Tibial artery (tissue), 4 donors: ENCODE results near the gene RUSC2.
A peak's percentile ranks its signal among the peaks of the same experiment; 100 is the strongest.

Experiments
- DNase-seq, 2 donors: peaks; one replicate each; pipeline ENCODE4 v3.0.0-alpha.2; 2019
- H3K27ac ChIP-seq, 2 donors: fragments of 200-600 bp; sonication (generic) in 1 of 2; 1 replicate in 1 of 2; 2 replicates in 1 of 2; pipeline ENCODE4 v1.5.1; 2018 to 2019; ENCODE audit warnings: mild to moderate bottlenecking in 1 of 2
- H3K27me3 ChIP-seq, 2 donors: fragments of 200-600 bp; sonication (generic) in 1 of 2; one replicate each; pipeline versions ENCODE4 v1.5.1 to v1.6.0; 2016 to 2019
- H3K36me3 ChIP-seq, 3 donors: fragments of 200-600 bp; sonication (generic) in 2 of 3; one replicate each; pipeline ENCODE4 v1.5.1; 2016 to 2019; ENCODE audit warnings: mild to moderate bottlenecking in 2 of 3
- H3K4me1 ChIP-seq, 4 donors: fragments of 200-600 bp; sonication (generic) in 2 of 4; 1 replicate in 3 of 4; 2 replicates in 1 of 4; pipeline ENCODE4 v1.5.1; 2016 to 2019
- H3K4me3 ChIP-seq, 2 donors: fragments of 200-600 bp; sonication (generic) in 1 of 2; 1 replicate in 1 of 2; 2 replicates in 1 of 2; pipeline ENCODE4 v1.5.1; 2018 to 2019; ENCODE audit warnings: mild to moderate bottlenecking in 2 of 2
- H3K9me3 ChIP-seq, 3 donors: fragments of 200-600 bp; sonication (generic) in 1 of 3; one replicate each; pipeline ENCODE4 v1.5.1; 2016 to 2019
- intact Hi-C: fragments of 100-400 bp; cut with DNase I; formaldehyde crosslinking; loops from one replicate; pipeline ENCODE4 v1.15.0; 2023; ENCODE audit warnings: low total_unique reads
- TF ChIP-seq, protein P1 (sequence below), 2 experiments: fragments of 200-600 bp in 1 of 2; fragments of 450-650 bp in 1 of 2; IDR thresholded peaks; one replicate each; pipeline ENCODE4 v1.5.1; 2017 to 2019; ENCODE audit warnings: antibody characterized with exemption in 2 of 2, mild to moderate bottlenecking in 1 of 2, moderate library complexity in 1 of 2

The RUSC2 gene

DNA sequence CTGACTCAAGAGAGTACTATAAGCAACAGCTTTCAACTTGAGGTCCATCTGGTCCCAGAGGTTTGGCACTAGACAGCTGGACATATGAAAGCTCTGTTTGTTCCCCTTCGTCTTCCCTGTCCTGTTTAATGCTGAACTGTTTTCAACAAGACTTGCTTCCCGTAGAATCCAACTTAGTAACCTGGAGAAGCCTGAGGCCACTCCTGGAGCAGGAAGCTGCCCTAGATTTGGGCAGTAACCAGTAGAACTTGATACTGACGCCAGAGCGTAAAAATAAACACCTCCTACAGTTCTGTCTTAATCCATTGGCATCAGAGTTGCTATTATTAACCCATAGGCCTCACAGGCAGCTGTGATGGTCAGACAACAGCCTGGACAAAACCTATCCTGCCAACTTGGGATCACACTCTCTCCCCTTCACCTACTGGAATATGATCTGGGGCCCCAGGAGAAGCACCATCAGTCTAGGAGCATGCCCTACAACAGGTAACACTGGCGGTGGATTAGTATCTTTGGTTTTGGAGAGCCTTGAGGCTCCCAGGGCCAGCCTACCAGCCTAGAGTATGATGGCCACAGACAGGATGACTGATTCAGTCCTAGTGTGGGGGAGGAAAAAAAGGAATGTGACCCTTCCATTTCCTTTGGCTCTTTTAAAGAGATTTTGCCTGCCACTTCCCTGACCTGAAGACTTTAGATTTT, 29.2 kb downstream of the RUSC2 start:
- peak overlapping the region; percentile 84 to 87 for H3K27ac ChIP-seq
- intact Hi-C loops, result no loop called here
- peaks cover 5 to 100% (median 77%) of the 10 kb centered on the region in 4 donors for H3K4me1 ChIP-seq
- no peaks in the 10 kb centered on the region for H3K27me3 ChIP-seq
- TF ChIP-seq, protein P1, sequence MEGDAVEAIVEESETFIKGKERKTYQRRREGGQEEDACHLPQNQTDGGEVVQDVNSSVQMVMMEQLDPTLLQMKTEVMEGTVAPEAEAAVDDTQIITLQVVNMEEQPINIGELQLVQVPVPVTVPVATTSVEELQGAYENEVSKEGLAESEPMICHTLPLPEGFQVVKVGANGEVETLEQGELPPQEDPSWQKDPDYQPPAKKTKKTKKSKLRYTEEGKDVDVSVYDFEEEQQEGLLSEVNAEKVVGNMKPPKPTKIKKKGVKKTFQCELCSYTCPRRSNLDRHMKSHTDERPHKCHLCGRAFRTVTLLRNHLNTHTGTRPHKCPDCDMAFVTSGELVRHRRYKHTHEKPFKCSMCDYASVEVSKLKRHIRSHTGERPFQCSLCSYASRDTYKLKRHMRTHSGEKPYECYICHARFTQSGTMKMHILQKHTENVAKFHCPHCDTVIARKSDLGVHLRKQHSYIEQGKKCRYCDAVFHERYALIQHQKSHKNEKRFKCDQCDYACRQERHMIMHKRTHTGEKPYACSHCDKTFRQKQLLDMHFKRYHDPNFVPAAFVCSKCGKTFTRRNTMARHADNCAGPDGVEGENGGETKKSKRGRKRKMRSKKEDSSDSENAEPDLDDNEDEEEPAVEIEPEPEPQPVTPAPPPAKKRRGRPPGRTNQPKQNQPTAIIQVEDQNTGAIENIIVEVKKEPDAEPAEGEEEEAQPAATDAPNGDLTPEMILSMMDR (IDR thresholded peaks at IDR 0.05), result no peak
- H3K4me3 ChIP-seq, result peak overlapping the region in 1 of 2 donors; percentile 7
- H3K9me3 ChIP-seq, result no peaks in the 10 kb centered on the region
- DNase-seq, result peak in 1 of 2 donors; percentile 73
- no peaks in the 10 kb centered on the region for H3K36me3 ChIP-seq

DNA sequence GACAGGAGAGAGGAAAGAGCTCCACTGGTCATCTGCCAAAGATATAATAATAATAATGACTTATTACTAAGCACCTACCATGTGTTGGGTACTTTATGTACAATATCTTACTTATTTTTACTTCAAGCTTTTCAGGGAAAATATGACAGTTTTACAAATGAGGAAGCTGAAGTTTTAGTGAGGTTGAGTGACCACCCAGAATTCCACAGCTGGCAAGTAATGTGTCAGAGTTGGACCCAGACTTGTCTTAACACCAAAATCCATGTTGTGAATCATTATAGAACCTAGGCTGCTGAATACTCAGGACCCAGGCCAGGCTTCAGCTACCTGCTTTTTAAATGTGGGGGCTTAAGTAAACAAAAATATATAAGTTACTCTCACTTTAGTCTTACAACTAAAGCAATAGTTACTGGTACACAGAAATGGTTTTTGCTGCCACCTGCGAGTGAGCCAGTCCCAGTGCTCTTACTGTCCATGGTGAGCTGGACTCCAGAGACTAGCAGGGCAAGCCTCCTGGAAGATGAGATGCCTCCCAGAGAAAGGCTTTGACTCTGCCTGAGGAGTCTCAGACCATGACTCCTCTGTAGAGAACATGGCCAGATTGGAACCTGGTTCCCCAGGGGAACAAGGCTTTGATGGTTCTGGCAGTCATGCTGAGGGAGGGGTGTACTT, 29.9 kb downstream of the RUSC2 start:
- no peak overlapping the region for H3K4me3 ChIP-seq

DNA sequence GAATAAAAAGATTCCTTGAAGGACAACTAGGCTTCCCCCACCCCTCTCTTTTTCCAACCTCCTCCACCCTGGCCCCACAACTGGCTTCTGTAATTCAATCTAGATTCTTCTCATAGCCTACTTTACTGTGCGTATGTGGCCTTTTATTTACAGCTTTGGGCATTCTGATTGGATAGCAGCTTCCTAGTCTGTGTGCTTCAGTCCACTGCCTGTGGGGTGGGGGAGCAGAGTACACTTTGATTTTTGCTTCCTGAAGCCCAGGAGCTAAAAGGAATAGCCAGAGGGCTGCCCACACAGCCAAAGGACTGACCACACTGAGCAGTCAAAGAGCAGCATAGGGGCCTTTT, 30.4 kb downstream of the RUSC2 start:
- H3K36me3 ChIP-seq, result no peaks in the 10 kb centered on the region
- peaks cover 5 to 100% (median 76%) of the 10 kb centered on the region in 4 donors for H3K4me1 ChIP-seq
- intact Hi-C loops, result no loop called here
- peak overlapping the region; percentile 84 to 87 for H3K27ac ChIP-seq
- no peaks in the 10 kb centered on the region for H3K27me3 ChIP-seq
- no peaks in the 10 kb centered on the region for H3K9me3 ChIP-seq
- DNase-seq, result no peak
- H3K4me3 ChIP-seq, result no peak overlapping the region
- TF ChIP-seq, protein P1 (IDR thresholded peaks at IDR 0.05), result no peak

More for the DNA sequence above, 29.9 kb downstream of the RUSC2 start:
- intact Hi-C loops, result no loop called here
- H3K9me3 ChIP-seq, result no peaks in the 10 kb centered on the region
- no peaks in the 10 kb centered on the region for H3K36me3 ChIP-seq
- TF ChIP-seq, protein P1 (IDR thresholded peaks at IDR 0.05), result no peak
- no peak for DNase-seq
- no peaks in the 10 kb centered on the region for H3K27me3 ChIP-seq
- H3K4me1 ChIP-seq, result peaks cover 5 to 100% (median 76%) of the 10 kb centered on the region in 4 donors
- peak overlapping the region; percentile 84 to 87 for H3K27ac ChIP-seq

DNA sequence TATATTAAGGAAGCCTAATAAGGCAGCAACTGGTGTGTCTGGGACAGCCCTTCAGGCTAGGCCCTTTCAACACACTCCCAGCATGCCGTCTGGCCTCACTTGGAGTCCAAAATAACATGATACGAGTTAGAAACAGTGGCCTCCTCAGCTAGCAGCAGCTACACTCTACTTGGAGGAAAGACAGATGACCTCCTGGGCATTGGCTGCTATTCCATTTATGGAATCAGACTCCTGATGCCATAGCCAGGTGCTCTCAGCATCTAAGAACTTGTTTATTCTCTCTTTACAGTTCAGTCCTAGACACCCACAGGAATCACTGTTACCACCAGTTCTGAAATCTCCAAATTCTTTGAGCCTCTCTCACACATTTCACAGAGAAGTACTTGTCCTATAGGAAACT, 31.8 kb downstream of the RUSC2 start:
- peak; percentile 36 to 87 for DNase-seq
- intact Hi-C loops, result no loop called here
- Histone ChIP-seq H3K4me1 (peaks cover 5 to 100% (median 82%) of the 10 kb centered on the region in 4 donors), H3K27ac (peak overlapping the region; percentile 84 to 87), H3K36me3 (no peaks in the 10 kb centered on the region), H3K4me3 (no peak overlapping the region), H3K27me3 (no peaks in the 10 kb centered on the region), H3K9me3 (no peaks in the 10 kb centered on the region)
- TF ChIP-seq, protein P1 (IDR thresholded peaks at IDR 0.05), result no peak

DNA sequence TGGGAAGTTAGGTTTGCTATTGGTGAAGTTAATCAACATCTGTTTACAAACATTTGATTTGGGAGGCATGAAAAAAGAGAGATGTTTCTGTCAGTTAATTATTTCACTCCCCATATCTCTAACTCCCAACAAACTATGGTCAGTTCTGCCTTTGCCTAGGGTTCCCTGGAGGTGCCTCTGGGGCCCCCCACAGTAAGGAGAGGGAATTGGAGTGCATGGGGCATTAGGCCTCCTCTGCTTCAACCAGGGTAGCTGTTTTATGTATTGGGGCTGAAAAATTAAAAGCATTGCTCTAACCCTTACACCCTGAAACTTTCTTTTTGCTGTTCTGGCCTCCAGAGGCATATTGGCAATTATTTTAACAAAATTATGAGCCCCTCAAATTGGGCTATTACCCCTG, 32.3 kb downstream of the RUSC2 start:
- H3K4me3 ChIP-seq, result no peak overlapping the region
- H3K27me3 ChIP-seq, result no peaks in the 10 kb centered on the region
- peak overlapping the region; percentile 84 to 87 for H3K27ac ChIP-seq
- peaks cover 5 to 100% (median 81%) of the 10 kb centered on the region in 4 donors for H3K4me1 ChIP-seq
- DNase-seq, result no peak
- H3K36me3 ChIP-seq, result no peaks in the 10 kb centered on the region
- intact Hi-C loops, result no loop called here
- H3K9me3 ChIP-seq, result no peaks in the 10 kb centered on the region
- TF ChIP-seq, protein P1 (IDR thresholded peaks at IDR 0.05), result no peak
